ENCODE measurements around the gene STRIP2. TPM values are rescaled to one million over a fixed set of nuclear protein-coding genes. Genes with fewer than 3 reads are reported as not detected.

STRIP2 gene
- total and polyA plus RNA-seq, 9 of the 15 experiments (the other 6 are each of a cell fraction or from before 2014, with no cell fraction given): 10.1 to 81.8 (median 42.3) TPM

GRCh38 chr7:129499999-129500398, 65.8 kb downstream of the STRIP2 start:
- ChIA-PET POLR2A (interaction anchor here (0.6 to 1.1 kb wide), 5 partner anchors 10 to 632 kb away, joined by 3 to 6 read pairs (median 4); no protein-coding TSS in a partner anchor), CTCF (ENCODE audit: low intra/inter-chr PET ratio) (no interaction called here)
- intact Hi-C loops (cut with micrococcal nuclease) (loop anchor here (10.0 kb wide), 1 partner anchor 515 kb away; no protein-coding TSS in a partner anchor), in situ Hi-C loops (cut with MboI) (no loop called here)
- H3K9me1 ChIP-seq (ENCODE audit: control insufficient read depth, insufficient read depth, low read length): no peaks in the 10 kb centered on the region
- no peaks in the 10 kb centered on the region for H3K79me2 ChIP-seq (ENCODE audit: control insufficient read depth, insufficient read depth, low read length)
- peaks cover 0 to 14% of the 10 kb centered on the region in 2 experiments; a peak in 4 of 5 replicates for H3K4me1 ChIP-seq (replicated peaks in 1 of 2; ENCODE audit: control insufficient read depth in 2 of 2, insufficient read depth in 2 of 2, low read length in 2 of 2)
- BruUV-seq (replicated peaks): no TSS peak
- H3K4me3 ChIP-seq: no peak overlapping the region
- H3K27ac ChIP-seq (ENCODE audit: extremely low read depth, low read depth, low read length): no peak overlapping the region
- H3K27me3 ChIP-seq (ENCODE audit: control insufficient read depth in 2 of 2, insufficient read depth in 2 of 2, low read length in 2 of 2): peaks cover 0 to 19% of the 10 kb centered on the region in 2 experiments; a peak in 2 of 5 replicates
- FAIRE-seq: no peak
- H3K36me3 ChIP-seq (ENCODE audit: control insufficient read depth, insufficient read depth, low read length): no peaks in the 10 kb centered on the region
- no peak for TF ChIP-seq THAP7 (CRISPR knock-in tag; IDR thresholded peaks at IDR 0.05)
- TF ChIP-seq U2AF2 (optimal IDR thresholded peaks at IDR 0.05; ENCODE audit: low read depth, low read length): no peak
- TF ChIP-seq ZBTB2 (IDR thresholded peaks at IDR 0.05): no peak
- TF ChIP-seq GTF2F1 (IDR thresholded peaks at IDR 0.05; ENCODE audit: low read depth, low read length): no peak
- no peak for TF ChIP-seq FOXP1 (CRISPR knock-in tag; IDR thresholded peaks at IDR 0.05)
- no peak for TF ChIP-seq ZKSCAN3 (CRISPR knock-in tag; IDR thresholded peaks at IDR 0.05)
- TF ChIP-seq MTF1 (CRISPR knock-in tag; IDR thresholded peaks at IDR 0.05; ENCODE audit: borderline replicate concordance): no peak
- no peak overlapping the region for H2AFZ ChIP-seq (ENCODE audit: low read depth, low read length)
- 62% methylated on average over 6 of the region's 6 CpGs for WGBS (ENCODE audit: insufficient coverage, low coverage, missing lambda C conversion rate)
- ATAC-seq: no peak
- H3K9ac ChIP-seq (ENCODE audit: insufficient read depth in 1 of 2, low read depth in 2 of 2, low read length in 2 of 2): no peak overlapping the region
- no peaks in the 10 kb centered on the region for H3K9me3 ChIP-seq (replicated peaks; ENCODE audit: control insufficient read depth, insufficient read depth, low read depth, low read length)
- no peak for DNase-seq (ENCODE audit: extremely low read depth in 1 of 4, low spot score in 3 of 4)
- no peak overlapping the region for H3K4me2 ChIP-seq (ENCODE audit: insufficient read depth, low read length)
- 0 out of 2 replicates have a peak, but pooled peaks cover 5% of the 10 kb centered on the region for H4K20me1 ChIP-seq (replicated peaks; ENCODE audit: control insufficient read depth, insufficient read depth, low read length)

Measured in K562 (cell line).